Testis (tissue), 3 donors: Measurements from ENCODE around the gene CCR3. TPM values are rescaled to one million over a fixed set of nuclear protein-coding genes. Genes with fewer than 3 reads are reported as not detected.

Experiments used
- DNase-seq: peaks from one replicate; pipeline ENCODE4 v3.0.0-alpha.2; 2019
- H3K27ac ChIP-seq, 2 donors: fragments of 200-600 bp; sonication (generic); one replicate each; pipeline ENCODE4 v1.5.1; 2019
- H3K27me3 ChIP-seq: fragments of 200-600 bp; sonication (generic); one replicate; pipeline ENCODE4 v1.5.1; 2019
- H3K36me3 ChIP-seq: fragments of 200-600 bp; sonication (generic); one replicate; pipeline ENCODE4 v1.5.1; 2017; ENCODE audit warnings: low read depth; ENCODE audit errors: missing control alignments
- H3K4me1 ChIP-seq: fragments of 200-600 bp; sonication (generic); one replicate; pipeline ENCODE4 v1.5.1; 2019
- H3K4me3 ChIP-seq, 2 donors: fragments of 200-600 bp; sonication (generic); one replicate each; pipeline ENCODE4 v1.5.1; 2017 to 2019
- H3K9me3 ChIP-seq: fragments of 200-600 bp; sonication (generic); one replicate; pipeline ENCODE4 v1.5.1; 2017
- POLR2A ChIP-seq: fragments of 450-650 bp; IDR thresholded peaks from one replicate; pipeline ENCODE4 v1.6.1; 2017; ENCODE audit warnings: antibody characterized with exemption, mild to moderate bottlenecking, moderate library complexity
- WGBS, 2 donors: methylation state at CpG; one replicate each; pipeline ENCODE4 v1.1.5; 2018; 5-methylcytosine and 5-hydroxymethylcytosine counted together
- intact Hi-C: fragments of 100-400 bp; cut with DNase I; formaldehyde crosslinking; loops from one replicate; pipeline ENCODE4 v1.15.1; 2023; ENCODE audit warnings: low total_unique reads
- polyA plus RNA-seq: library from polyadenylated mRNA; stranded (reverse); fragments of 350-450 nt; fragmentation: Illumina TruSeq; extraction: RNeasy Lipid Tissue Mini Kit (QIAGEN cat#74804); gene quantifications from one replicate; pipeline ENCODE4 v1.2.3, GENCODE V29; 2014; ENCODE audit warnings: low read depth, low replicate concordance; ENCODE audit not compliant: insufficient read depth
- total RNA-seq, 2 donors: library from RNA; depleted of rRNA; stranded (reverse); fragments of >200 nt; gene quantifications; one replicate each; pipeline ENCODE4 v1.2.3, GENCODE V29; 2016
- TF ChIP-seq, protein P1 (sequence below), 3 experiments: fragments of 450-650 bp in 2 of 3; fragments of 200-600 bp in 1 of 3; sonication (generic) in 1 of 3; IDR thresholded peaks; one replicate each; pipeline ENCODE4 v1.5.1; 2016 to 2019; ENCODE audit warnings: antibody characterized with exemption in 3 of 3, mild to moderate bottlenecking in 2 of 3, moderate library complexity in 1 of 3

The CCR3 gene
- total and polyA plus RNA-seq, 3 donors from 2014 or later: not detected

- DNase-seq: no peak
- H3K27ac ChIP-seq: no peak overlapping the region
- no peaks in the 10 kb centered on the region for H3K9me3 ChIP-seq
- no peak overlapping the region for H3K4me3 ChIP-seq
- no peaks in the 10 kb centered on the region for H3K27me3 ChIP-seq
- intact Hi-C loops: no loop called here
- TF ChIP-seq POLR2A: no peak
- TF ChIP-seq, protein P1, sequence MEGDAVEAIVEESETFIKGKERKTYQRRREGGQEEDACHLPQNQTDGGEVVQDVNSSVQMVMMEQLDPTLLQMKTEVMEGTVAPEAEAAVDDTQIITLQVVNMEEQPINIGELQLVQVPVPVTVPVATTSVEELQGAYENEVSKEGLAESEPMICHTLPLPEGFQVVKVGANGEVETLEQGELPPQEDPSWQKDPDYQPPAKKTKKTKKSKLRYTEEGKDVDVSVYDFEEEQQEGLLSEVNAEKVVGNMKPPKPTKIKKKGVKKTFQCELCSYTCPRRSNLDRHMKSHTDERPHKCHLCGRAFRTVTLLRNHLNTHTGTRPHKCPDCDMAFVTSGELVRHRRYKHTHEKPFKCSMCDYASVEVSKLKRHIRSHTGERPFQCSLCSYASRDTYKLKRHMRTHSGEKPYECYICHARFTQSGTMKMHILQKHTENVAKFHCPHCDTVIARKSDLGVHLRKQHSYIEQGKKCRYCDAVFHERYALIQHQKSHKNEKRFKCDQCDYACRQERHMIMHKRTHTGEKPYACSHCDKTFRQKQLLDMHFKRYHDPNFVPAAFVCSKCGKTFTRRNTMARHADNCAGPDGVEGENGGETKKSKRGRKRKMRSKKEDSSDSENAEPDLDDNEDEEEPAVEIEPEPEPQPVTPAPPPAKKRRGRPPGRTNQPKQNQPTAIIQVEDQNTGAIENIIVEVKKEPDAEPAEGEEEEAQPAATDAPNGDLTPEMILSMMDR (IDR thresholded peaks at IDR 0.05): no peak
- H3K36me3 ChIP-seq: no peaks in the 10 kb centered on the region
- H3K4me1 ChIP-seq: no peaks in the 10 kb centered on the region
- WGBS, 2 donors: 38 to 89% methylated on average over 2 of the region's 2 CpGs
Observed at GRCh38 chr3:46239952-46240351, 2.3 kb upstream of the CCR3 start.

DNA sequence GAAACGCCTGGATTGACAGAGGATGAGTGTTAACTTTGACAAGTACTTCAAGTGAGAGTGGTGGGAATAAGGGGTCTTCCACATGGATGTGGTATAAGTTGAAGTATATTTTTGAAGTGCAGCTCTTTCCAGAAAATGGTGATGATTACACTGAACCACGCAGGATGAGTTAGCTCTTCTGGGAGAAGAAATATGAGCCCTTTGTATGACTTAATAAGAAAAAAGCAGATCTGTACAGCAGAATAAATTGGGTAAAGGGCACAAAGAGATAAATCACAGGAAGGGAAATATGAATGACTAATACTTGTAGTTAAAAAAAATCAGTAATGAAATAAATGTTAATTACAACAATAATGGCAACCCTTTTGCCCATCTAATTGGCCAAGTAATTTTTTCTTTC lies 1.3 kb downstream of the CCR3 start:
- DNase-seq: no peak
- Histone ChIP-seq H3K4me3 (no peak overlapping the region), H3K27ac (no peak overlapping the region), H3K9me3 (no peaks in the 10 kb centered on the region), H3K4me1 (no peaks in the 10 kb centered on the region), H3K27me3 (no peaks in the 10 kb centered on the region), H3K36me3 (no peaks in the 10 kb centered on the region)
- 75 to 83% methylated on average over 2 of the region's 2 CpGs for WGBS, 2 donors
- TF ChIP-seq POLR2A: no peak
- TF ChIP-seq, protein P1 (IDR thresholded peaks at IDR 0.05): no peak
- intact Hi-C loops: no loop called here

DNA sequence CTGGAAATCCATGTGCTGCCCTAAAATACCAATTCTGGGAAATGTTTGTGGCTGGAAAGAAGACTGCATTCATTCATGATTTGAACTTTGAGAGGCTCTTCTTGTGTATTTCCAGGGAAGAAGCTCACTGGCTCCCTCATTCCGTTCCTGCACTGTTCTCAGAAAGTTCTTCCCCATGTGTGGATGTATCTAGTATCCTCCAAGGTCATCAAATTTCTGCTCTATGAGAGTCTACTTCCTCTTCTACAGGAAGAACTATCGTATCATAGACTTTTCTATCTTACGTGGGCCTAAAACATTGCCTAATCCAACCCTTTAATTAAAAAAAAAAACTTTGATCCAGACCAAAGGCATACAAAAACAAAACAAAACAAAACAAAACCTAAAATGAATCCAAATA lies 2.9 kb downstream of the CCR3 start:
- Histone ChIP-seq H3K36me3 (no peaks in the 10 kb centered on the region), H3K9me3 (no peaks in the 10 kb centered on the region), H3K27ac (no peak overlapping the region), H3K4me1 (no peaks in the 10 kb centered on the region), H3K27me3 (no peaks in the 10 kb centered on the region), H3K4me3 (no peak overlapping the region)
- intact Hi-C loops: no loop called here
- 71 to 79% methylated on average over 3 of the region's 3 CpGs for WGBS, 2 donors
- no peak for TF ChIP-seq POLR2A
- TF ChIP-seq, protein P1 (IDR thresholded peaks at IDR 0.05): no peak
- no peak for DNase-seq

DNA sequence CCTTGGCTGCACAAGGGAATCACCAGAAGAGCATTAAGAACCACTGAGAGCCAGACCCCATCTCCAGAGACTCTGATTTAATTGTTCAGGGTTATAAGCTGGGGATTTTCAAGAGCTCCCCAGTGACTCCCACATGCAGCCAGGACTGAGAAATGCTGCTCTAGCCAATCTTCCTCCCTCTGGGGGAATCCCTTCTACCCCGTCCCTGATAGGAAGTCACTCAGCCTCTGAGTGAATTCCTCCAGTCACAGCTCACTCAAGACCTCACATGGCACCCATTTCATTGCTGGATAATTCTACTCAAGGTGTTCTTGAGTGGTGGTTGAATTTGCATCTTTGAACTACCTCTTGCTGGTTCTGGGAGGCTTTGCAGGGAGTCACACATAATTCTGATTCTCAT lies 10.7 kb downstream of the CCR3 start:
- Histone ChIP-seq H3K4me3 (no peak overlapping the region), H3K9me3 (no peaks in the 10 kb centered on the region), H3K27me3 (no peaks in the 10 kb centered on the region), H3K36me3 (no peaks in the 10 kb centered on the region), H3K27ac (no peak overlapping the region), H3K4me1 (no peaks in the 10 kb centered on the region)
- TF ChIP-seq, protein P1 (IDR thresholded peaks at IDR 0.05): no peak
- TF ChIP-seq POLR2A: no peak
- intact Hi-C loops: no loop called here
- DNase-seq: no peak
- WGBS, 2 donors: 38 to 75% methylated on average over 1 of the region's 1 CpG

DNA sequence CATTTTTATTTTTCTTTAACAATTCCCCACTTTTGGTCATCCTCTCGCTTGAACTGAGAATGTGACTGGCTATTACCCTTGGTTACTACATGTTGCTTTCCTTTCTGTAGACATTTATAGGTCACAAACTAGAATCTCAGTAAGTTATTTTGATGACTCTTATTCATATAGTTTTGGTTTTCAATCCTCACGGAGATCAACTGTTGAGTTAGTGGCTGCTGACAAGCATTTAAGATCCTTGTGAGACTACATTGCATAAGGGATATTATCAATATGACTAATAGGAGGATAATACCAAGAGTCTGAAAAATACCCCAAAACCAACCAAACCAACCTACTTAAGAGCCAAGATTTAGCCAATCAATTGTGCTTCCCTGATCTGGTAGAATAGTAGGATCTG lies 16.3 kb downstream of the CCR3 start:
- Histone ChIP-seq H3K9me3 (no peaks in the 10 kb centered on the region), H3K27ac (no peak overlapping the region), H3K4me1 (no peaks in the 10 kb centered on the region), H3K27me3 (no peaks in the 10 kb centered on the region), H3K4me3 (no peak overlapping the region), H3K36me3 (no peaks in the 10 kb centered on the region)
- no peak for DNase-seq
- intact Hi-C loops: no loop called here
- 87 to 89% methylated on average over 2 of the region's 2 CpGs for WGBS, 2 donors
- TF ChIP-seq, protein P1 (IDR thresholded peaks at IDR 0.05): no peak
- no peak for TF ChIP-seq POLR2A
